Measurements from ENCODE around the gene OVOL1. TPM values are rescaled to one million over a fixed set of nuclear protein-coding genes. Genes with fewer than 3 reads are reported as not detected.

The OVOL1 gene
- 0.12 TPM in 1 of 3 replicates, not detected in the others for total RNA-seq
- long read RNA-seq, result 0 reads

- no peak for TF ChIP-seq CTCF (IDR thresholded peaks at IDR 0.05)
- Mint-ChIP-seq H3K27me3 (ENCODE audit: low read depth) (peaks cover 32% of the 10 kb centered on the region), H3K4me1 (ENCODE audit: low read depth) (peaks cover 5% of the 10 kb centered on the region), H3K4me3 (ENCODE audit: unreplicated experiment) (peak within 1 kb of the TSS; percentile 53), H3K36me3 (ENCODE audit: low read depth) (peaks cover 2% of the 10 kb centered on the region), H3K27ac (ENCODE audit: unreplicated experiment) (no peak within 1 kb of the TSS), H3K9me3 (ENCODE audit: low read depth) (no peaks in the 10 kb centered on the region)
- DNase-seq (ENCODE audit: low spot score), result no peak
Observed at GRCh38 chr11:65786786-65787636, at the start of gene OVOL1. Gene OVOL1, plus strand, starts transcription at chr11:65787063. Its CDS starts 311 bp downstream, at chr11:65787374.

- H3K9me3 Mint-ChIP-seq (ENCODE audit: low read depth), result peaks cover 8% of the 10 kb centered on the region
- H3K4me1 Mint-ChIP-seq (ENCODE audit: low read depth), result no peaks in the 10 kb centered on the region
- H3K27me3 Mint-ChIP-seq (ENCODE audit: low read depth), result no peaks in the 10 kb centered on the region
- no peak overlapping the region for H3K4me3 Mint-ChIP-seq (ENCODE audit: unreplicated experiment)
- peaks cover 3% of the 10 kb centered on the region for H3K36me3 Mint-ChIP-seq (ENCODE audit: low read depth)
- no peak for DNase-seq (ENCODE audit: low spot score)
- H3K27ac Mint-ChIP-seq (ENCODE audit: unreplicated experiment), result no peak overlapping the region
- no peak for TF ChIP-seq CTCF (IDR thresholded peaks at IDR 0.05)
Observed at GRCh38 chr11:65739022-65739421, 47.8 kb upstream of the OVOL1 start.

- H3K27me3 Mint-ChIP-seq (ENCODE audit: low read depth), result no peaks in the 10 kb centered on the region
Observed at GRCh38 chr11:65741185-65741584, 45.7 kb upstream of the OVOL1 start.

GRCh38 chr11:65742353-65742752 lies 44.5 kb upstream of the OVOL1 start:
- no peak for TF ChIP-seq CTCF (IDR thresholded peaks at IDR 0.05)
- no peak overlapping the region for H3K4me3 Mint-ChIP-seq (ENCODE audit: unreplicated experiment)
- H3K9me3 Mint-ChIP-seq (ENCODE audit: low read depth), result no peaks in the 10 kb centered on the region
- no peak overlapping the region for H3K27ac Mint-ChIP-seq (ENCODE audit: unreplicated experiment)
- no peak for DNase-seq (ENCODE audit: low spot score)
- no peaks in the 10 kb centered on the region for H3K36me3 Mint-ChIP-seq (ENCODE audit: low read depth)
- H3K27me3 Mint-ChIP-seq (ENCODE audit: low read depth), result no peaks in the 10 kb centered on the region
- peaks cover 3% of the 10 kb centered on the region for H3K4me1 Mint-ChIP-seq (ENCODE audit: low read depth)

More at GRCh38 chr11:65741185-65741584, 45.7 kb upstream of the OVOL1 start:
- Mint-ChIP-seq H3K4me1 (ENCODE audit: low read depth) (no peaks in the 10 kb centered on the region), H3K36me3 (ENCODE audit: low read depth) (peaks cover 3% of the 10 kb centered on the region), H3K27ac (ENCODE audit: unreplicated experiment) (no peak overlapping the region), H3K4me3 (ENCODE audit: unreplicated experiment) (no peak overlapping the region), H3K9me3 (ENCODE audit: low read depth) (peaks cover 8% of the 10 kb centered on the region)
- no peak for TF ChIP-seq CTCF (IDR thresholded peaks at IDR 0.05)
- no peak for DNase-seq (ENCODE audit: low spot score)

GRCh38 chr11:65743681-65744025 lies 43.2 kb upstream of the OVOL1 start:
- H3K36me3 Mint-ChIP-seq (ENCODE audit: low read depth), result no peaks in the 10 kb centered on the region
- H3K27me3 Mint-ChIP-seq (ENCODE audit: low read depth), result no peaks in the 10 kb centered on the region
- H3K4me1 Mint-ChIP-seq (ENCODE audit: low read depth), result peaks cover 3% of the 10 kb centered on the region
- H3K9me3 Mint-ChIP-seq (ENCODE audit: low read depth), result peaks cover 4% of the 10 kb centered on the region
- no peak for DNase-seq (ENCODE audit: low spot score)
- TF ChIP-seq CTCF (IDR thresholded peaks at IDR 0.05), result no peak
- H3K4me3 Mint-ChIP-seq (ENCODE audit: unreplicated experiment), result no peak overlapping the region
- H3K27ac Mint-ChIP-seq (ENCODE audit: unreplicated experiment), result no peak overlapping the region
